ENCODE measurements around the gene TP53BP1.

GRCh38 chr15:43473885-43474284, 19.1 kb downstream of the TP53BP1 start:
- TF ChIP-seq EZH2 (IDR thresholded peaks at IDR 0.05; ENCODE audit: insufficient read depth, poor library complexity, severe bottlenecking), result no peak
- TF ChIP-seq EZH2phosphoT487 (IDR thresholded peaks at IDR 0.05; ENCODE audit: insufficient read depth, low read depth), result no peak

Data from GM23248 (cell line).